Activated T-helper 2 cell treated with anti-CD3 and anti-CD28 coated beads, Interferon-gamma antibody, Interleukin-2, Interleukin-4, amounts not matched to agents 10 μg/mL and 5 μg/mL and 100 μg/mL, durations not matched to agents 14 hours and 24 hours and 36 hours (primary cell): ENCODE data around the gene ESR2. TPM values are rescaled to one million over a fixed set of nuclear protein-coding genes. Genes with fewer than 3 reads are reported as not detected.
"Not testable (repeated sequence)": the region's sequence is repeated elsewhere in the genome, so short reads cannot be mapped to it uniquely, and the experiment has no call there.

ENCODE experiments used
- DNase-seq: peaks from one replicate; pipeline ENCODE4 v3.0.0; 2021; ENCODE audit warnings: low spot score
- H3K27ac Mint-ChIP-seq: one replicate; pipeline ENCODE4 v1.8.0; 2021; ENCODE audit warnings: mixed read lengths
- H3K27me3 Mint-ChIP-seq: one replicate; pipeline ENCODE4 v1.8.0; 2021; ENCODE audit warnings: low read depth, mixed read lengths
- H3K36me3 Mint-ChIP-seq: one replicate; pipeline ENCODE4 v1.8.0; 2021; ENCODE audit warnings: low read depth, mixed read lengths
- H3K4me1 Mint-ChIP-seq: one replicate; pipeline ENCODE4 v1.8.0; 2021; ENCODE audit warnings: low read depth, mixed read lengths
- H3K4me3 Mint-ChIP-seq: one replicate; pipeline ENCODE4 v1.8.0; 2021; ENCODE audit warnings: low read depth, mild to moderate bottlenecking, moderate library complexity, mixed read lengths
- H3K9me3 Mint-ChIP-seq: one replicate; pipeline ENCODE4 v1.8.0; 2021; ENCODE audit warnings: mixed read lengths
- intact Hi-C: fragments of 100-400 bp; cut with micrococcal nuclease; formaldehyde crosslinking; loops from one replicate; pipeline ENCODE4 v1.15.1; 2023
- total RNA-seq: library from RNA; stranded (reverse); gene quantifications from 2 replicates; pipeline ENCODE4 v1.2.3, GENCODE V29; 2022

ESR2 gene
- total RNA-seq, 1 donor from 2014 or later, result 0.09 TPM

DNA sequence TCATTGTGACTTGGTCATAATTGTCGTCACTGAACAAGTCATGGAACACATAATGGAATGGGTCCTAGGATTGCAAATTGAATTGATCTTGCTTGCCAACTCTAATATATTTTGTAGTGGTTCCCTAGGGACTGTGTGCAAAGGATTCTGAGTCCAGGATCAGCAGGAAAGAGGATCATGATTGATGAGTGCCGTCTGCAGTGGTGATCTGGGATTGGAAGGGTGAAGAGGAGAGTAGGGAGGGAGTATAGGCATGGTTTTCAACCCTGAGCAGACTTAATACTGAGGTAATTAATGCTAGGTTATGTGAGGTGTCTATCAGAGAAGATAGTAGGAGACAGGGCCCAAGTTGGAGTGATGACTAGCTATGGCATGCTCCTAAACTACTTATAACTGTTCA is 168.9 kb downstream of the ESR2 start:
- Mint-ChIP-seq H3K9me3 (no peaks in the 10 kb centered on the region), H3K27me3 (no peaks in the 10 kb centered on the region), H3K36me3 (peaks cover 31% of the 10 kb centered on the region), H3K4me3 (no peak overlapping the region), H3K27ac (no peak overlapping the region), H3K4me1 (no peaks in the 10 kb centered on the region)
- intact Hi-C loops, result no loop called here
- no peak for DNase-seq

DNA sequence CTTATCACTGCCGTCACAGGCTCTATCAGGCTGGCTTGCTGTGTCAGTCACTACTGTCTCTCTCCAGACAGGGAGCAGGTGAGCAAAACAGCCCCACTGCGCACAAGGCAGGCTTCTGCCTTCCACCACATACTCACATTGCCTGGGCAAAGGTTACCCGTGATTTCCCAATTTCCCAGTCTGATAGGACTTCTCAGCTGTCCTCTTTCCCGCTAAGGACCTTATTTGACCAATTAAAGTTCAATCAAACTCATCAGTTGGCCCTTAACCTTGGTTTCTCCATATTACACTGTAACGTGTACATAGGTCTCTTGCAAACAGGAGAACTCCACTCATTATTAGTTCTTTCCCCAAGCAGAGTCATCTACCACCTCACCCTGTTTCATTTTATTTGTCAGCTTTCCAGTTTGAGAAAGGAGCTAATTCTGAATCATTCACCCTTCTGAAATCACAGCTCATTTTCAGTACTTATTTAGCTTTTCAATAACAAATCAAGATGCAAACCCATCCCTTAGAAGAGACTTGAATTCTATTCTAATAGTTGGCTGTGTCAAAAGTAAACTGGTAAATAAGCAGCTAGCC is 170.8 kb downstream of the ESR2 start:
- Mint-ChIP-seq H3K4me1 (no peaks in the 10 kb centered on the region), H3K4me3 (no peak overlapping the region), H3K36me3 (peaks cover 27% of the 10 kb centered on the region), H3K27ac (no peak overlapping the region), H3K9me3 (no peaks in the 10 kb centered on the region), H3K27me3 (no peaks in the 10 kb centered on the region)
- intact Hi-C loops, result no loop called here
- DNase-seq, result no peak

DNA sequence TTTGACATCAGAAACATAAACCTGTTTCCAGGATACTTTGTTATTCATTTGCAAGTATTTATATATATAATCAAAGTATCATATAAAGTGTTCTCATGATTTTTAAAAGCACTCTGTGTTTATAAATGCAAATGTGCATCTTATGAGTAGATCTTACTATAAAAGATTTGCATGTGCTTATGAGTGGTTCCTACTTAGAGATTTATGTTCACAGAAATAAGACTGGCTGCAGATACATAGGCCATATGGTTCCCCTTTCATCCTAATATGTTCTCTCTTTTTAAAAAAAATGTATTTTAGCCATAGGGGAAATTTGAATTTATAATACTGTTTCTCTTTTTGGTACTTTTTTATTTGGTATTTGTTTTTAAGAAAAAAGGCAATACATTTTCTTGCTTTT is 174.2 kb downstream of the ESR2 start:
- DNase-seq, result no peak
- no peaks in the 10 kb centered on the region for H3K27me3 Mint-ChIP-seq
- no peaks in the 10 kb centered on the region for H3K9me3 Mint-ChIP-seq
- H3K27ac Mint-ChIP-seq, result no peak overlapping the region
- no peaks in the 10 kb centered on the region for H3K4me1 Mint-ChIP-seq
- intact Hi-C loops, result no loop called here
- H3K4me3 Mint-ChIP-seq, result no peak overlapping the region
- H3K36me3 Mint-ChIP-seq, result peaks cover 15% of the 10 kb centered on the region

DNA sequence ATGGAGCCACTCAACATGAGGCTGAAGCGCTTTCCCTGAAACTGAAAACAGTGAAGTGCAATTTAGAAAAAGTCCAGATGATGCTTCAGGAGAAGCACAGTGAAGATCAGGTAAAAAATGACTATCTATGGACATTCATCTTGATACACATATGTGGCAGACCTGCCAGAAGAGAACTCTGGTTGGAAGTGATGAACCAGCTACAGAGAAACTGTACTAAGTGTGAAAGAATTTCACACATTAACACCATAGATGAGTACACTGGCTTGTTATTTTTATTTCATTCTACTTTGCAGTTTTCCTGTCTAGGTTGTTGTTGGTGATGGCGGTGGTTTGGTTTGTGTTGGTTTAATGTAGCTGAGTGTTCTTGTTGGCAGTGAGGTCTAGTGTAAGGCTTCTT is 174.7 kb downstream of the ESR2 start:
- Mint-ChIP-seq H3K4me1 (no peaks in the 10 kb centered on the region), H3K27ac (no peak overlapping the region), H3K9me3 (no peaks in the 10 kb centered on the region), H3K4me3 (no peak overlapping the region), H3K36me3 (peaks cover 15% of the 10 kb centered on the region), H3K27me3 (no peaks in the 10 kb centered on the region)
- intact Hi-C loops, result no loop called here
- no peak for DNase-seq

DNA sequence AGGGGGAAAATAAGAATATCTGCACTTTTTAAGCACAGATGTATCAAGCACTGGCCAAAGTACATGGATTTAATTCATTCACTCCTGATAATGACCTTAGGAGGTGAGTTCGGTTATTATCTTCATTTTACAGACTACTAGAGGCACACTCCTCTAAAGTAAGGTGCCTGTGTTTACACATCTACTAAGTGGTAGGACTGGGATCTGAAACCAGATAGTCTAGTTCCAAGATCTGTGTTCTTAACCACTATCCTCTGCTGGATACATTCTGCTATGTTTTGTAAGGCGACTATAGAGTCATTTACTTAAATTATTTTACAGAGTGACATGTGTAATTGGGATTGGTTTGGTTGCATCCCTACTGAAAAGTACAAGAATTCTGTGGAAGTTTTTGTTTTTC is 175.3 kb downstream of the ESR2 start:
- Mint-ChIP-seq H3K4me3 (no peak overlapping the region), H3K4me1 (no peaks in the 10 kb centered on the region), H3K27ac (no peak overlapping the region), H3K9me3 (no peaks in the 10 kb centered on the region), H3K36me3 (peaks cover 15% of the 10 kb centered on the region), H3K27me3 (no peaks in the 10 kb centered on the region)
- no peak for DNase-seq
- intact Hi-C loops, result no loop called here

DNA sequence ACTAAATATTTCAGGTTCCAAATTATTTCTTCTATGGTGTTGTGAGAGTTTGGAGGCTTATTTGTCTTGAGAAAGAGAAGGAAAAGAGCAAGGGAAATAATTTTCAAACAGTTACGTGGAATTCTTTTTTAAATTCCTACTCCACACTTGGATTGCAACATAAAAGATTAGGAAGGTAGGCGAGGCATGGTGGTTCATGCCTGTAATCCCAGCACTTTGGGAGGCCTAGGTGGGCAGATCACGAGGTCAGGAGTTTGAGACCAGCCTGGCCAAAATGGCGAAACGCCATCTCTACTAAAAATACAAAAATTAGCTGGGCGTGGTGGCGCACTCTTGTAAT is 175.8 kb downstream of the ESR2 start:
- intact Hi-C loops, DNase-seq: not testable (repeated sequence)

DNA sequence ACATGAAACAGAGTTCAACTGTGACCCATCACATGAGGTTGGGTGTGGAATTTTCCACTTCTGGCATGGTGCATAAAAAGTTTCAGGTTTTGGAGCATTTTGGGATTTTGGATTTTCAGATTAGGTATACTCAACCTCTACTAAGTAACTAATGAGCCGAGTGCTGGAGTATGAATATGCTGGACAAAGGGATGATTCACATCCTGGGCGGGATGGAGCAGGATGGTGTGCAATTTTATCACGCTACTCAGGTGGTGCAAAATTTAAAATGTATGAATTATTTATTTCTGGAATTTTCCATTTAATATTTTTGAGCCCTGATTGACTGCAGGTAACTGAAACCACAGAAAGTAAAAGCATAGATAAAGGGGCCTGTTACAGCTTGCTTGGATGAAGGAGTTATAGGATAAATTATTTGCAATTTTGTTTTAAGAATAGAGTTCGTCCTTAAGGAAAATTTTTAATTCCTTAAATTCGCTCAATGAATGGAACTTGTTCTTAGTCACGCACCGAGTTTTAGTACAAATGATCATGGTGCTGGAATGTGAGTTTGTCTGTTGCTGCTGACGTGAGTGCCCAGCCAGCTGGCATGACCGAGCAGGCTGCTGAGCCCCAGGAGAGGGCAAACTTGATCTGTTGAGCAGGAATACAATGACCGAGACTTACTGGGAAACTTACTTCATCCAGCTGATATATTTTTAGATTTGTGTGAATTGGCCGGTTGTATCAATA is 176.3 kb downstream of the ESR2 start:
- no peaks in the 10 kb centered on the region for H3K27me3 Mint-ChIP-seq
- H3K36me3 Mint-ChIP-seq, result peaks cover 15% of the 10 kb centered on the region
- H3K27ac Mint-ChIP-seq, result no peak overlapping the region
- H3K9me3 Mint-ChIP-seq, result no peaks in the 10 kb centered on the region
- H3K4me1 Mint-ChIP-seq, result no peaks in the 10 kb centered on the region
- no peak for DNase-seq
- intact Hi-C loops, result no loop called here
- H3K4me3 Mint-ChIP-seq, result no peak overlapping the region

More for the DNA sequence above, 175.8 kb downstream of the ESR2 start:
- H3K4me3 Mint-ChIP-seq, H3K9me3 Mint-ChIP-seq, H3K4me1 Mint-ChIP-seq, H3K27me3 Mint-ChIP-seq, H3K27ac Mint-ChIP-seq: not testable (repeated sequence)
- peaks cover 13% of the 10 kb centered on the region for H3K36me3 Mint-ChIP-seq

DNA sequence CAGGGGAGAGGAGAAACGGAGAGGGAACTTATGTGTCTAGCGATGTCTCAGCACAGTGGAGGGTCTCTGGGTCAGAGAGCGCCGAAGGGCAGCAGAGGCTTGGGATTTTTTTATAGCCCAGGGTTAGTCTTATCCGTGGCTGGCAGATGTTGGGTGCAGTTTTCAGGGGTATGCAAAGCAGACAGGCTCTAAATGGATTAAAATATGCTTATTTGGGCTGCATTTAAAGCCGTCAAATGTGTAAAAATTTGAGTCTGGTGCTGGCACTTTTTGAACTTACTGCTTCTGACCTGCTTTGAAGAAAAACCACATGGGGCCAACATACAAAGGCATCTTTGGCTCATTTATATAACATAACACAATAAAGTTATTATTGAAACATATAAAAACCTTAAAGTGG is 178.8 kb downstream of the ESR2 start:
- Mint-ChIP-seq H3K27me3 (no peaks in the 10 kb centered on the region), H3K27ac (no peak overlapping the region)
- intact Hi-C loops, result no loop called here

DNA sequence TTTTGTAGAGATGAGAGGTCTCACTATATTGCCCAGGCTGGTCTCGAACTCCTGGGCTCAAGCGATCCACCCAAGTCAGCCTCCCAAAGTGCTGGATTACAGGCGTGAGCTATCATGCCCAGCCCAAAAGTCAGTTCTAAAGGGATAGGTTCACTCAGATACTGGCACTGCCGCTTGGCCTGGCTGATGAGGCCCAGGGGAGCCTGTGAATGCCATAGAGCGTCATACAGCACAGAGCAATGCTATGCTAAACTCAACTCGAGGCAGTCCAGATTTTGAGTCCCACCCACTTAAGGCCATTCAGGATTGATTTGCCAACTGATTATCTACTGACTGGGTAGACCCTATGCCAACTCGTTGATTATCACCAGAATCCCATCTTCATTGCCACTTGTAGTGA is 179.4 kb downstream of the ESR2 start:
- intact Hi-C loops, result no loop called here
- no peak for DNase-seq
- no peaks in the 10 kb centered on the region for H3K9me3 Mint-ChIP-seq
- H3K36me3 Mint-ChIP-seq, result peaks cover 11% of the 10 kb centered on the region
- H3K27ac Mint-ChIP-seq, result no peak overlapping the region
- H3K4me3 Mint-ChIP-seq, result no peak overlapping the region
- H3K4me1 Mint-ChIP-seq, result no peaks in the 10 kb centered on the region
- H3K27me3 Mint-ChIP-seq, result no peaks in the 10 kb centered on the region

More for the DNA sequence above, 178.8 kb downstream of the ESR2 start:
- Mint-ChIP-seq H3K36me3 (peaks cover 11% of the 10 kb centered on the region), H3K4me3 (no peak overlapping the region), H3K9me3 (no peaks in the 10 kb centered on the region), H3K4me1 (no peaks in the 10 kb centered on the region)
- no peak for DNase-seq

DNA sequence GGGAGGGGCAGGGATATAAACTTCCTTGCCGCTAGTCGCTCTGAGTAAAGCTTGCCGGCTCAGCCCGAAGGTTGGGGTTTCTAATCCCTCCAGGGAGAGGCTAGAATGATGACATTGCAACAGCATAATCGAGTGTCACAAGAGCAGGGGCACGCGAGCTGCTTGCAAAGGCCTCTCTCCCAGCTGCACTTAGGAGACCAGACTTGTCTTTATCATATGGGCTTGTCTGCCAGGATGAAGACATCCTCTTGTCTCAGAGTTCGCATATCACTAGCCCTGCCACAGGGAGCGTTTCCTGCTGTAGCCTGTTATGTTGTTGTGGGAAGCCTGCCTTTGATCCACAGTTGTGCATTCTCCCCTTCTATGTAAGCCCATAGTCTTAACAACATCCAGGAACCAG is 180.0 kb downstream of the ESR2 start:
- intact Hi-C loops, result no loop called here
- Mint-ChIP-seq H3K36me3 (peaks cover 7% of the 10 kb centered on the region), H3K9me3 (no peaks in the 10 kb centered on the region), H3K27me3 (no peaks in the 10 kb centered on the region), H3K27ac (no peak overlapping the region), H3K4me1 (no peaks in the 10 kb centered on the region), H3K4me3 (no peak overlapping the region)
- no peak for DNase-seq

DNA sequence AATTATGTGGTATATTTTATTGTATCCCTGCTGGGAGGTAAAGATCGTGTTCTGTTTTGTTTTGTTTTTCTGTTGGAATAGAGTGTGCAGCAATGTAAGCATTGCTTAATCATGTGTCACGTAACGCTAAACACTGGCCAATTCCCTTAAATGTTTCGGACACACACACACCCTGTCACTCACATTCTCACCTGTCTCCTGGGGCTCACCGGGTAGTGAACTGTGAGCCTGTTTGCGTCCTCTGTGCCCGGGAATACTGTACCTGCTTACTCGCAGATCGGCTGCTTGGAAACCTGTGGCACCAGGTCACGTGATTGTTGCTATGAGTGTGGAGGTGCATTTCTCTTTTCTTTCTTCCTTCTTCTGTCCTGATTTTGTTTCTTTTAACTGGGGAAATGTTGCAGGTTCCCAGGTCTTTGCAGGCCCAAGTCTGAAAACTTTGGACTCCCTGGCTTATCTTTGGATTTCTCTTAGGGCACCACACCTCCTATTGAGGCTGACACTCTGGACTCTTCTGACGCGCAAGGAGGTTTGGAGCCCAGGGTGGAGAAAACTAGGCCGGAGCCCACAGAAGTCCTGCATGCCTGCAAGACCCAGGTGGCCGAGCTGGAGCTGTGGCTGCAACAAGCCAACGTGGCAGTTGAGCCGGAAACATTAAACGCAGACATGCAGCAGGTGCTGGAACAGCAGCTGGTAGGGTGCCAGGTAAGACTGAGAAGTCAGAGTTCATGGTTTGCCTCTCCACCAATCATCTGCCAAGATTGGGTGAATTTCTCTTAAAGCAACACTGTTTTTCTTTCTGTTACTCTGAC is 181.1 kb downstream of the ESR2 start:
- Mint-ChIP-seq H3K27me3 (no peaks in the 10 kb centered on the region), H3K36me3 (peaks cover 7% of the 10 kb centered on the region), H3K9me3 (no peaks in the 10 kb centered on the region), H3K27ac (no peak overlapping the region), H3K4me1 (no peaks in the 10 kb centered on the region), H3K4me3 (no peak overlapping the region)
- intact Hi-C loops, result no loop called here
- no peak for DNase-seq

DNA sequence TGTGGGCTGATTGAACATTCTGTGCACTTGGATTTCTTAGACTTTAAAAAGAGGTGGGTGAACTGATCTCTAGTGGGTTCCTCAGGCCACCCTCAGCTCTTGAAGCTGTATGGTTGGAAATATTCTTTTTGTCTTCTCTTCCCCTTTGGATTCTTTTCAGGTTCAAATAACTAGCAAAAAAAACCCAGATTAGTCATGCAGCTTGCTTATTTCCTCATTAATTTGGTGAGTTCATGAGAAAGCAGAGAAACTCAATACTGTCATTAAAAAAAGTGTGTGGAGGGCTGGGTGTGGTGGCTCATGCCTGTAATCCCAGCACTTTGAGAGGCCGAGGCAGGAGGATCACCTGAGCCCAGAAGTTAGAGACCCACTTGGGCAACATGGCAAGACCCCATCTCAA is 183.4 kb downstream of the ESR2 start:
- no peak overlapping the region for H3K27ac Mint-ChIP-seq
- intact Hi-C loops, result no loop called here
- no peak overlapping the region for H3K4me3 Mint-ChIP-seq
- H3K36me3 Mint-ChIP-seq, result peaks cover 7% of the 10 kb centered on the region
- no peaks in the 10 kb centered on the region for H3K27me3 Mint-ChIP-seq
- no peak for DNase-seq
- no peaks in the 10 kb centered on the region for H3K9me3 Mint-ChIP-seq
- no peaks in the 10 kb centered on the region for H3K4me1 Mint-ChIP-seq

DNA sequence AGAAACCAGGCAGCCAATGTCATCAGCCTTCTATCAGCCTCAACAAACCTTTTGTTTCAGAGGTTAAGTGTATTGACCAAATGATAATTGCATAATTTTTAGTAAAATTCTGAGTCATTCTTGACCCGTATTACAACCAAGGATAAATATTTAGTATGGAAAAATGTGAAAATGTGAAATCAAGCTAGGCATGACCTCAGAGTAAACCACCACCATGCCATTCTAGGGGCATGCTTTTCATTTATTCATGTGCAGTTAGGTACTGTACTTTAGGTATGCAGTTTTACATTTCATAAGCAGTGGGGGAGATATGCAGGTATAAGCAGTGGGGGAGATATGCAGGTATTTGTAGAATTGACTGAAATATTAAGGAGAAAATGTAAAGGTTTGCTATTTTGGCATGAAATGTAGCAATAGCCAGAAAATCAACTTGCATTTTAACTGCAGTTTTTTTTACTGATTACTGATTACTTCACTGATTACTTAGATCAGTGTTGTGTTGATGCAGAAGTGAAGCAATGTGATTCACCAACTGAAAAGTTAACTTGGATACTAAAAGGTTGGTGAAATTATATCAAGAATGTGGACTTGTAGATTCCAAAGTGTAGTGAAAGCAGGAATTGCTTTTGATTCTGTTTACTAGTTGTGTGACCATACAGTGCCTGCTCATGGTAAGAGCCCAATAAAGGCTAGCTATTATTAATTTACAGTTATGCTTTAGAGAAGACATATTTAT is 184.2 kb downstream of the ESR2 start:
- Mint-ChIP-seq H3K27me3 (no peaks in the 10 kb centered on the region), H3K36me3 (peaks cover 7% of the 10 kb centered on the region), H3K4me3 (no peak overlapping the region), H3K4me1 (no peaks in the 10 kb centered on the region), H3K27ac (no peak overlapping the region), H3K9me3 (no peaks in the 10 kb centered on the region)
- DNase-seq, result no peak
- intact Hi-C loops, result no loop called here
